IPS-15b (cell line): Measurements from ENCODE around the gene COL13A1.

Experiments
- H3K27me3 ChIP-seq: one replicate; pipeline ENCODE4 v1.6.1; 2013; ENCODE audit warnings: low read length; ENCODE audit not compliant: control insufficient read depth, insufficient read depth
- H3K36me3 ChIP-seq: one replicate; pipeline ENCODE4 v1.6.1; 2013; ENCODE audit warnings: low read length; ENCODE audit not compliant: control insufficient read depth, insufficient read depth
- H3K4me1 ChIP-seq: one replicate; pipeline ENCODE4 v1.6.1; 2013; ENCODE audit warnings: mild to moderate bottlenecking, low read length; ENCODE audit not compliant: control insufficient read depth, insufficient read depth
- H3K4me3 ChIP-seq: one replicate; pipeline ENCODE4 v1.5.1; 2013; ENCODE audit warnings: low read depth, low read length
- H3K9ac ChIP-seq: one replicate; pipeline ENCODE4 v1.6.1; 2013; ENCODE audit warnings: low read depth, mild to moderate bottlenecking, low read length
- H3K9me3 ChIP-seq: one replicate; pipeline ENCODE4 v1.6.1; 2013; ENCODE audit warnings: mild to moderate bottlenecking, low read length; ENCODE audit not compliant: control insufficient read depth, insufficient read depth

Gene COL13A1

DNA sequence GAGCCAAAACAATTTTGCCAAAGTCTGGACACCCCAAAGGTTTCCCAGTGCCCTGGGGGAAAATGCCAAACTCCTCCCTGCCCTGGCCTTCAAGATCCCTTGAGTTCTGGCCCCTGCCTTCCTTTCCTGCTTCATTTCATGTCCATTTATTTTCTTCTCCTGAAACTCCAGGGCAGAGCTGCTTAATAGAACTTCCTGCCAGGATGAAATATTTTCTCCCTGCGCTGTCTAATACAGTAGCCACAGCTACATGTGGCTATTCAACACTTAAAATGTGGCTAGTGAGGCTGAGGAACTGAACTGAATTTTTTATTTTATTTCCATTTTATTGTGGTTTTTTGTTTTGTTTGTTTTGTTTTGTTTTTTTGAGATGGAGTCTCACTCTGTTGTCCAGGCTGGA is 49.6 kb downstream of the COL13A1 start:
- no peaks in the 10 kb centered on the region for H3K27me3 ChIP-seq
- H3K4me3 ChIP-seq: no peak overlapping the region
- H3K4me1 ChIP-seq: peaks cover 22% of the 10 kb centered on the region
- no peak overlapping the region for H3K9ac ChIP-seq
- no peaks in the 10 kb centered on the region for H3K9me3 ChIP-seq
- no peaks in the 10 kb centered on the region for H3K36me3 ChIP-seq

DNA sequence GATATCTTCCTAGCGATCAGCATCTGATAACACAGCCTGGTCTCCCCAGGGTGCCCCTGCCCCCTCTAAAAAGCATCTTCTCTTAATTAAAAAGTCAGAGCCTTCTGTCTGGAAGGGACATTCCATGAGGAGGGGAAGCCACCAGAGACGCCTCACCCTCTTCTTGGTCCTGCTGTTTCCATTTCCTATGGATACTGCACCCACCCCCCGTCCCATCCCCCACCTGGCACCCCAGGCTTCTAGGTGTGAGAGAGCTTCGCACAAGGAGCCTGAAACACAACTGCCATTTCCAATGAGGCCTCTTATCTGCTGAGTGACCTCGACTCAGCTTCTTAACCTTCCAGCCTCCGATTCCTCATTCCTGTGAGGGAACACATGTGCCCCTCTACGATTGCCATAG is 51.4 kb downstream of the COL13A1 start:
- no peak overlapping the region for H3K9ac ChIP-seq
- H3K36me3 ChIP-seq: no peaks in the 10 kb centered on the region
- no peaks in the 10 kb centered on the region for H3K9me3 ChIP-seq
- no peak overlapping the region for H3K4me3 ChIP-seq
- H3K27me3 ChIP-seq: no peaks in the 10 kb centered on the region
- H3K4me1 ChIP-seq: peaks cover 16% of the 10 kb centered on the region

DNA sequence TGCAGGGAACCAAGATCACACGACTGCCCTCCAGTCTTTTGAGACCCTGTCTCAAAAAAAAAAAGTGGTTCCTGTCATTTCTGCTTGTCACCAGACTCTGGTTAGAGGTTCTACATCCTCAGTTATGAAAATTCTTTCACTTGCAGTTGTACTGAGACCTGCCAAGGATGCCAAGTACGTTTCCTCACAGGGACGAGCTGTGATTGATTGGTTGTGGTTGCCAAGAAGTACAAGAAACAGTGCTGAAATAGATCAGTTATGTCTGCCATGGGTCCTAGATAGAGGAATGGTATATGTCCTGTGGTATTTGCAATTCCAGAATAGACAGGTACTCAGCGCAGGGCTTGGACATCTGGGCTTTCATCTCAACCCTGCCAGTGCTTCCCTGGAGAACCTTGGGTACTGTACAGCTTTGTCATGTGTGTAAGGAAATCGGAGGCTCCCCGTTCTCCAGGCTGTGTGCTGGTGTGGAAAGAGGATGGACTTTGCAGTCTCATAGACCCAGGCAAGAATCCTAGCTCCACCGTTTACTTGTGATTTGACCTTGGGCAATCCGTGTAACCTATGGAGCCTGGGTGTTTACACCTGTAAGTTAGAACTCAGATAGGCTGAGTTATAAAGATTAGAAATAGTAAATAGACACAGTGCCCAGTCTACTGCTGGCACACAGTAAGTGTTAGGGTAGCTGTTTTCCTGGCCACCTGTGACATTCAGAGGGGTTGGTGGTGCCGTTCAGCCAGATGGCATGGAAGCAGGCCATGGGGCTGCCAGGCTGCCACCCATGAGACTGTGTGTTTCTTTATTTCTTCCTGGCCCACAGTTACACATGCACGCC is 53.0 kb downstream of the COL13A1 start:
- H3K27me3 ChIP-seq: no peaks in the 10 kb centered on the region
- H3K9ac ChIP-seq: no peak overlapping the region
- no peaks in the 10 kb centered on the region for H3K9me3 ChIP-seq

DNA sequence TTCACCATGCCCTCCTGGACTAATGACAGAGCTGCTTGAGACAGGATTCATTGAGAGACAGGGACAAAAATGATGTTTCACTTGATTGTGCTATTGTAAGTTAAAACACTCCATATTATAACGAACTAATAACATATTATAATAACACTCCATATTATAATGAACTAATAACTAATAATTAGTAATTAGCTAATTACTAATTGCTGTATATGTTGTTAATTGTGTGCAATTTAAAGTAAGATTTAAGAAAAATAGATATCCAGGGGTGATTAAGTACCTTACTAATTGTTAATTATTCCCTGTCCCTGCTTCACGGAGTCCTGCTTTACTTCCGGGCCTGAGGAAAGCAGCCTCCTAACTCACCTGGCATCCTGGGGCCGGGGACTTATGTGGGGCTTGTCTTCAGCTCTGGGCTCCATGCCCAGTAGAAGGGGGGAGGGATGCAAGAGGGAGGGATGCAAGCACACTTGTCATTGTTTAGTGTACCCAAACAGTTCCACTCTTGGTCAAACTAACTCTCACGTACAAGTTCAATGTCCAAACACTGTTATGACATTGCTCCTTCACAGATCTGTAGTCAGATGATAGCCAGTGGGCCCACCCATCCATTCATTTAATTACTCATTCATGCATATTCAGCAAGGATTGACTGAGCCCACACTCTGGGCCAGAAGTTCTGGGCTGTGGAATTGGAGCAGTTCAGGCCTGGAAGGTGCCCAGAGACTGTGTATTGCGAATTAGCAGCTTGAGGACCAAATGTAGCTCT is 53.8 kb downstream of the COL13A1 start:
- Histone ChIP-seq H3K36me3 (no peaks in the 10 kb centered on the region), H3K27me3 (no peaks in the 10 kb centered on the region), H3K4me1 (peaks cover 14% of the 10 kb centered on the region), H3K9ac (no peak overlapping the region), H3K4me3 (no peak overlapping the region), H3K9me3 (no peaks in the 10 kb centered on the region)

More for the DNA sequence above, 53.0 kb downstream of the COL13A1 start:
- Histone ChIP-seq H3K36me3 (no peaks in the 10 kb centered on the region), H3K4me3 (no peak overlapping the region), H3K4me1 (peaks cover 14% of the 10 kb centered on the region)

DNA sequence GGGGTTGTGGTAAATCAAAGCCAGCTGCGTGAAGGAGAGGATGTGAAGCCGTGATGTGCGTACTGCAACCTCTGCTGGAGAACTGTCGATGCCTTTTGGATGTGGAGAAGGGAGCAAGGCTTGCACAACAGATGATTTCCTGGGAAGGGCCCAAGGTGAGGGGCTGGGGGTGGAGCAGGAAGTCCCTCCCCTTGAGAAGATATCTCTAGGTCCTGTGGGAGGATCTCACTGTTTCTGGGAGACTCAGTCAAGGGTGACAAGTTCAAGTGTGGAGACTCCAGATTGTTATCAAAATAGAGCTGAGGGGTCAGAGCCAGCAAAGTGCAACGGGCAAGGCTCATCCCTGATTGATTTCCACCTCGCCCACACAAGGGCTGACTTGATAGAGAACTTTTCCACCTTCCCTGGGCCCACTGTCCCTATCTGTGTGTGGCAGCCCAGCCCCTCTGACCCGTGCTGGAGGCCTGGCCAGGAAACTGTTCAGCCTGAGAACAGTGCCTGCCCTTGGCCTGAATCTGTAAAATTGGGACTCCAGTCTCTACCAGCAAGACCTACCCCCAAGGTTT is 55.0 kb downstream of the COL13A1 start:
- Histone ChIP-seq H3K9ac (no peak overlapping the region), H3K36me3 (no peaks in the 10 kb centered on the region), H3K27me3 (no peaks in the 10 kb centered on the region), H3K4me1 (peaks cover 9% of the 10 kb centered on the region), H3K9me3 (no peaks in the 10 kb centered on the region), H3K4me3 (no peak overlapping the region)

DNA sequence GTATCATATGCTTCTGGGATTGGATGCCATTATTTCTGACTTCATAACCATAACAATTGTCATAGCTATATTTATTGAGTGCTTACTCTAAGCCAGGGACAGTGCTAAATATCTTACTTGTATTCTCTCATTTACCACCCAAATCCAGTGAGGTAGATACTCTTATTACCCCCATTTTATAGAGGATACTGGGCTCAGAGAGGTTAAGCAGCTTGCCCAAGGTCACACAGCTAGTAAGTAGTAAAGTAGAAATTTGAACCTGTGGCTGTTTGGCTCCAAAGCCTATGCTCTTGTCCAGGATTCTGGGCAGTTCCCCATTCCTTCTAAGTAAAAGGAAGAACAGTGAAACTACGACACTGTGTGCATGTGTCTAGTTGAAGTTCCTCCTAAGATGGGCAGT is 56.5 kb downstream of the COL13A1 start:
- Histone ChIP-seq H3K4me1 (peaks cover 6% of the 10 kb centered on the region), H3K36me3 (no peaks in the 10 kb centered on the region), H3K9me3 (no peaks in the 10 kb centered on the region), H3K4me3 (no peak overlapping the region), H3K9ac (no peak overlapping the region), H3K27me3 (no peaks in the 10 kb centered on the region)

DNA sequence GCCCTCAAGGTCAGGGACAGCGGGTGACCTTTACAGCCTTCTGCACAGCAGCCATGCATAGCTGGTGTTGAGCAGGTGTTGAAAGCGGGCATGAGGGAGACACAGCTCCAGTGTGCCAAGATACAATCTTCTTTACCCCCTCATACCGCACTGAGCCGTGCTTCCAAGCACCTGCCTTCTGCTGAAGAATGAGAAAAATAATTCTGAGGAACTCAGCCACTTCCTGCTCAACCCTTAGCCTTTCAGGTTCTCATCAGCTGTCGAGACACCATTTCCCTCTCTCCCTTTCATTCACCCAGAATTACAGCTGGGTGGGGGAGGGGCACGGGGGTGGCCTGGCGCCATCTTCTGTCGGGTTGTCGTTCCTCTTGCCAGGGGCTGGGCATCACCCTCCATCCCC is 58.6 kb downstream of the COL13A1 start:
- no peaks in the 10 kb centered on the region for H3K27me3 ChIP-seq
- H3K9me3 ChIP-seq: no peaks in the 10 kb centered on the region
- H3K4me3 ChIP-seq: no peak overlapping the region
- H3K9ac ChIP-seq: no peak overlapping the region
- H3K36me3 ChIP-seq: no peaks in the 10 kb centered on the region
- H3K4me1 ChIP-seq: no peaks in the 10 kb centered on the region

DNA sequence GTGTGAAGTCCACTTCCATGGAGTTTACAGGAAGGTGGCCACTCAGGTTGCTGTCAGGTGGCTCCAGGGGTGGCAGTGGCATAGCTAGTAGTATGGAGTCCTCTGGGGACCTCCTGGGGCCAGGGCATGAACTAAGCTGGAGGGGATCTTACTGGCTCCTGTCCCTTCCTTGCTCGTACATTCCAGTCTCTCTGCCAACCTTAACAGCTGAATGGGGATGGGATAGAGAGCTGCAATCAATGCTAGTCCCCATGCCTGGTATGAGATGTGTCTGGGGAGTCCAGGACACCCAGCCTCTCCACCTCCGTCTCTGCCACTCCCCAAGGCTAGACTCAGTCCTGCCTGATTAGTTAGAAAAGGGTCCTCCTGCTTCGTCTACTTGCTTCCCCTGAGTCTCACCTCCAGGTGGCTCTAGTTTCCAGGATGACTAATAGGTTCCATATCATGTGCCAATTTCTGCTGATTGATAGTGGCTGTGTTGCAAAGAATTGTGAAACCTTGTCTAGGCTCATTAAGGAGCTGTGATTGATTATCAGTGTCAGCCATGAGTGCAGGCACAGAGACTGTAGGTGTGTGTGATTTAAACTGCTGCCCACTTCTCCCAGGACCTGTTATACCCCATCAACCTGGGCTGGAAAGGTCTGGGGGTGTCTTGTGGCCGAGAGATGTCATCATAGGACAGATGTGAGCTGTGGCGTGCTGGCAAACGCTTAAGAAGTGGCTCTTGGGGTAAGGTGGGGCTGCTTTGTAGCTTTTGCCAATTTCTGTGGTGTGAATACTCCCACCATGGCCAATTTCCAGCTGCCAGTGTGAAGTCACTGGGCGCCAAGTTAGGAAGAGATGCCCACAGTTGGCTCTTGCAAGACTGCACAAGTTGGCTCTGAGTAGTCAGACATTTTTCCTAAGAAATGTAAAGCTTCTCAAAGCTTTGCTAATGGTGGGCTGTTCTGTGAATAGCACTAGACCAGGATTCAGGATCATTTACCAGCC is 59.8 kb downstream of the COL13A1 start:
- Histone ChIP-seq H3K27me3 (peaks cover 3% of the 10 kb centered on the region), H3K4me3 (no peak overlapping the region), H3K9ac (no peak overlapping the region), H3K36me3 (no peaks in the 10 kb centered on the region), H3K9me3 (no peaks in the 10 kb centered on the region), H3K4me1 (peaks cover 6% of the 10 kb centered on the region)

DNA sequence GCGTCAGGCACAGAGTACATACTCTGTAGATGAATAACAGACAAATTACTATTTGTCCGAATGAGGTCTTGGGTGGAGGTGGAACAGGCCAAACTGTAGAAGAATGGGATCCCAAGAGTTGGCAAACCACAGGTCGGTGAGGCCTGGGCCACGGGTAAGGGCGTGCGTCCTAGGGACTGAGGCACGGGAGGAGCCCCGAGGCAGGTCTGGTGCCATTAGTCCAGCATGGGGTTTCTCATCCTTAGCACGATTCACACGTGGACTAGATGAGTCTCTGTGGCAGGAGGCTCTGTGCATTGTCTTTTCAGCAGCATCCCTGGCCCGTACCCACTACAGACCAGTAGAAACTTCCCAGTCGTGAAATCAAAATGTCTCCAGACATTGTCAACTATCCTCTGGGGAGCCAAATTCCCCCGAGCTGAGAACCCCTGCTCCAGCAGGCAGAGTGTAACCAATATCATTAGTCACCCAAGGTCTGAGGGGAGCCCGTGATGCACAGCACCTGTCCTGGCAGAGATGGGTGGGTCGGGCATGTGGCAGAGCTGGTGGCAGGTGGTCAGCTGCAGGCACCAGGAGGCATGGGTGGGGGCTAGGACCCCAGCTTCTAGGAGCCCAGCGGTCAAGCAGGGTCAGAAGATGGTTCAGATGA is 61.3 kb downstream of the COL13A1 start:
- Histone ChIP-seq H3K4me3 (no peak overlapping the region), H3K27me3 (peaks cover 3% of the 10 kb centered on the region), H3K4me1 (peaks cover 14% of the 10 kb centered on the region), H3K9me3 (no peaks in the 10 kb centered on the region), H3K9ac (no peak overlapping the region), H3K36me3 (no peaks in the 10 kb centered on the region)

DNA sequence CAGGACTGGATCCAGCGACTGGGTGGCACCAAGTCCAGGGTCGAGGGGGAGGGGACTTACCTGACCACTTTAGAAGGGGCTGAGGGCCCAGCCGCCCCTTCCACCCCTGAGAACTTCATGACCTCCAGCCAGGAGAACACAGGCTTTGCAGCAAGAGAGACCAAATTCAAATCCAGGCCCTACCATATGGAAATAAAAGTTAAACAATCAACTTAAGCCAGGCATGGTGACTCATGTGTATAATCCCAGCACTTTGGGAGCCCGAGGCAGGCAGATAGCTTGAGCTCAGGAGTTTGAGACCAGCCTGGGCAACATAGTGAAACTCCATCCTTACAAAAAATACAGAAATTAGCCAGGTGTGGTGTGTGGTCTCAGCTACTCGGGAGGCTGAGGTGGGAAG is 61.9 kb downstream of the COL13A1 start:
- Histone ChIP-seq H3K4me1 (peaks cover 18% of the 10 kb centered on the region), H3K4me3 (no peak overlapping the region), H3K9me3 (no peaks in the 10 kb centered on the region), H3K36me3 (no peaks in the 10 kb centered on the region), H3K27me3 (peaks cover 3% of the 10 kb centered on the region), H3K9ac (no peak overlapping the region)

DNA sequence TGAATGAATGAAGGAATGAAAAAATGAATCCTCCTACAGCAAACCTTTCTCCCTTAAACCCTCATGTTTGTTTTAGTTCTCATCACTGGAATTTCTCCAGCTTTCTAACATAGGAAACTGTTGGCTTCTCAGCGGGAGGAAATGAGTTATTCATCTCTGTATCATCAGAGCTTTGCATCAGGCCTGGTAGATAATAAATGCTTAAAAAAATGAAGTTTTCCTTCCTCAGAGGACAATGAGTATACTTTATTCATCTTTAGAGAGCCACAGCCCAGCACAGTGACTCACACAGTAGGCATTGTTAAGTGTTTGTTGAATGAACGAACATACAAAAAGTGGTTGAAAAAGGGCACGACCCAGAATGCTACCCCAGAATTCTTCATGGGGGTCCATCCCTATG is 62.6 kb downstream of the COL13A1 start:
- no peaks in the 10 kb centered on the region for H3K9me3 ChIP-seq

More for the DNA sequence above, 62.6 kb downstream of the COL13A1 start:
- Histone ChIP-seq H3K4me3 (no peak overlapping the region), H3K27me3 (peaks cover 3% of the 10 kb centered on the region), H3K9ac (no peak overlapping the region), H3K4me1 (peaks cover 21% of the 10 kb centered on the region), H3K36me3 (no peaks in the 10 kb centered on the region)
